ENCODE results near the gene FSTL1.

The FSTL1 gene

DNA sequence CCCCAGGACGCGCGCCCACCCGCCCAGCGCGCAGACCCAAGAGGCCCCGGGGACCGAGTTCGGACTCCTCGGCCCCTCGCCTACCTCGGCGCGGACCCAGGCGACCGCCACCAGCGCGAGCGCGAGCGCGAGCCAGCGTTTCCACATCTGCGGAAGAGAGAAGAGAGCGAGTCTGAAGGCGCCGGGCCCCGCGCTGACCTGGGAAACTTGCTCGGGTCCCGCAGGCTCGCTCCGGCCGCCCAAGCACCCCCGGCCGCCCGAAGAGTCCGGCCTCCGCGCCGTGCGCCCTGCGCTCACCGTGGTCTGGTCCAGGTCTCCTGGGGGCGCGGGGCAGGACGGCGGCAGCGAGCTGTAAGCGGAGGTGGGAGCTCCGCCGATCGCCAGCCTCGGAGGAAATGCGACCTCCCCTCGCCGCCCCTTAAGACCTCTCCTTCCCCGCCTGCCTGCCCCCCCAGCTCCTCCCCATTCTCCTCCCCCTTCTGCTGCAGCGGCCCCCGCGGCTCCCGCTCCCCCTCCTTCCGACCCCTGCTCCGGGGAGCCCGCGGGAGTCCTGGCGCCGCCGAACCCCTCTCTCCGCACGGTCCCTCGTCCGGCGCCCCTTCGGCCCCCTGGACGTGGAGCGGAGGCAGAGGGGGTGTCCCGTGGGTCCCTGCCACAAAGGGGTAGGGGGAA is at the start of gene FSTL1:
Gene FSTL1 (minus strand): TSS at position 393 of the 672 bp plus-strand sequence. CDS start 246 bp downstream, at position 147.
- peaks cover 13% of the 10 kb centered on the region for H3K4me1 Mint-ChIP-seq
- no peak within 1 kb of the TSS for H3K27ac Mint-ChIP-seq
- peaks cover 44% of the 10 kb centered on the region for H3K27me3 Mint-ChIP-seq

GRCh38 chr3:120498556-120499346 is 48.0 kb upstream of the FSTL1 start:
- no peaks in the 10 kb centered on the region for H3K4me1 Mint-ChIP-seq
- no peaks in the 10 kb centered on the region for H3K27me3 Mint-ChIP-seq
- H3K4me3 Mint-ChIP-seq: no peak overlapping the region
- ATAC-seq: no peak
- no peak overlapping the region for H3K27ac Mint-ChIP-seq
- no peaks in the 10 kb centered on the region for H3K36me3 Mint-ChIP-seq
- peaks cover 12% of the 10 kb centered on the region for H3K9me3 Mint-ChIP-seq

More for the DNA sequence above, at the start of gene FSTL1:
- ATAC-seq: peak; percentile 49
- Mint-ChIP-seq H3K4me3 (peak within 1 kb of the TSS; percentile 75), H3K36me3 (no peaks in the 10 kb centered on the region), H3K9me3 (peaks cover 3% of the 10 kb centered on the region)

DNA sequence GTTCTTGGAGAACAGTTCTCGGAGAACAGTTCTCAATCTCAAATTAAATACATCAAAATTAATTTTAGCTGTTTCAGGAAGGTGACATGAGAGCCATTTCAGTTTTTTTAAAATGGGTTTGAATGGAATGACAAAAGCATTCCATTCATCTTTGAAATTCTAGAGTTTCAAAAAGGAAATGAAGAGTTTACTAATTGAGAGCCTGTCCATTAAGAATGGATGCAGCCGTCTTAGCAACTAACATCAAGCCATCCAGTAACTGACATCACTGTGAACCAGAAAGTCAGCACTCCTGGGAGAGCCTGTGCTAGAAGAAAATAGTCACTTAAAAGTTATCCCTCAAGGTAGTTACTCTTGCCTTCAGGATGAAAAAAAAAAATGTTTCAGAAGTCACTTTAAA is 47.0 kb upstream of the FSTL1 start:
- ATAC-seq: no peak
- Mint-ChIP-seq H3K36me3 (no peaks in the 10 kb centered on the region), H3K9me3 (peaks cover 12% of the 10 kb centered on the region), H3K27me3 (no peaks in the 10 kb centered on the region), H3K4me1 (no peaks in the 10 kb centered on the region), H3K27ac (no peak overlapping the region), H3K4me3 (no peak overlapping the region)

DNA sequence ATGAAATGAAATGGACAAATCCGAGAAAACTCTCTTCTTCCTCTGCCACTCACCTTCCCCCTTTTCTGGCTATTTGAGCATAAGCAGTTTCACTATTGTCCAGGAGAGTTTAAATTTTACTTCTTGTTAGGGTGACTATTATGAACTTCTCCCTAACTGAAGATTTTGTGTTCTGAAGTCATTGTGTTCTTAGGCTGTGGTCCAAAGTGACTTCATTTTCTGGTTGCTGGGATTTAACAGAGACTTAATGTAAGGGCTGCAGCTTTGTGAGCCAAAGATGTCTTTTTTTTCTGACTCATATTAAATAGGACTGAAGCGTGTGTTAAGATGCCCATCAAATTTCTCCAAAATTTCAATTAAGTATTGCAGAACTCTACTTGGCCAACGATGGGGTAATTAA is 46.5 kb upstream of the FSTL1 start:
- ATAC-seq: no peak
- no peaks in the 10 kb centered on the region for H3K36me3 Mint-ChIP-seq
- no peaks in the 10 kb centered on the region for H3K27me3 Mint-ChIP-seq
- H3K4me3 Mint-ChIP-seq: no peak overlapping the region
- H3K9me3 Mint-ChIP-seq: peaks cover 12% of the 10 kb centered on the region
- H3K4me1 Mint-ChIP-seq: no peaks in the 10 kb centered on the region
- H3K27ac Mint-ChIP-seq: no peak overlapping the region

DNA sequence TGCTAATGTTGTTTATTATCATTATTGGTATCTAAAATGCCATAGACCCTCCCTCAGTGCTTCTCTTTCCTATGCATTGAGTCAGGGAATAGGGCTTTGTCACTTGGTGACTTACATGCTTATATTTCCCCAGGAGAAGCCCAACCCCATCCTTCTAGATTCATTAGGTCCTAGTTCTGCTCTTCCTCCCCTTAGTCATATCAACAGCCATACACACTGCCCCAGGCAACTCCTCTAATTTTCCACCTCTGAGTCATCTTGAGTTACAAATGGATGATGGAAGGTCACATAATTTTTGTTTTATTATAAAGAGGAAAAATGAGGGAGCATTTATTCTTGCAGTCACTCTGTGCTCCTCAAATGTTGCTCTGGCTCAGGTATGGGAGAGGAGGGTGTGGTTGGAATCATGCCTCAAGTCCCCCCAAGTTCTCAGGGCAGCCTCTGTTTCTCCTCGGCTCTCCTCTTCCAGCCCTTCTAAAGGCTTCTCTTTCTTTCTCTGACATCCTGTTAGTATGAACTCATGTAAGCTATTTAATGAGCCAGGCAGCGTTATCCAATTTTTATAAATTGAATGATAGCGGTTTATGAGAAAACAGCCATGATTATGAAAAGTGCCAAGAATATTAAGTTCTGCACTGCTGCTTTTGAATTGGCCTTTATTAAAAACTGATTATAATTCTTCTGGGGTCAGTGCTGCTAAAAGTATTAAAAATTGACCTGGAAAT is 45.6 kb upstream of the FSTL1 start:
- Mint-ChIP-seq H3K27me3 (peaks cover 6% of the 10 kb centered on the region), H3K9me3 (peaks cover 12% of the 10 kb centered on the region), H3K36me3 (no peaks in the 10 kb centered on the region), H3K4me1 (no peaks in the 10 kb centered on the region), H3K27ac (no peak overlapping the region), H3K4me3 (no peak overlapping the region)
- no peak for ATAC-seq

- Mint-ChIP-seq H3K4me1 (no peaks in the 10 kb centered on the region), H3K27ac (no peak overlapping the region), H3K4me3 (no peak overlapping the region), H3K36me3 (no peaks in the 10 kb centered on the region), H3K27me3 (peaks cover 13% of the 10 kb centered on the region), H3K9me3 (peaks cover 12% of the 10 kb centered on the region)
- no peak for ATAC-seq
Measured at GRCh38 chr3:120495809-120496208, 45.0 kb upstream of the FSTL1 start.

DNA sequence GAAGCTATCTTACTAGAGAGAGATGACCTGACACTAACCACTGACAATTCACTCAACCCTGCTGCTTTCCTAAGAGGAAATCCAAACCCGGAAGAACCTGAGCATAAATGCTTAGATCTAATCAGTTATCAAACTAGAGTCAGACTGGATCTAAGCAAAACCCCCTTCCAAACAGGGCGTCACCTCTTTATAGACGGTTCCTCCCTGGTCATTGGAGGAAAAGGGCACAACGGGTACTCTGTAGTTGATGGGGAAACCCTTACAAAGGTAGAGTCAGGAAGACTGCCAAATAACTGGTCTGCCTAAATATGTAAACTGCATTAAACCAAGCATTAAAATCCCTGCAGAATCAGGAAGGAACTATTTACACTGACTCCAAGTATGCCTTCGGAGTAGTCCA is 41.3 kb upstream of the FSTL1 start:
- no peaks in the 10 kb centered on the region for H3K36me3 Mint-ChIP-seq
- H3K27ac Mint-ChIP-seq: no peak overlapping the region
- no peak overlapping the region for H3K4me3 Mint-ChIP-seq
- ATAC-seq: no peak
- peaks cover 12% of the 10 kb centered on the region for H3K9me3 Mint-ChIP-seq
- no peaks in the 10 kb centered on the region for H3K4me1 Mint-ChIP-seq
- peaks cover 30% of the 10 kb centered on the region for H3K27me3 Mint-ChIP-seq

DNA sequence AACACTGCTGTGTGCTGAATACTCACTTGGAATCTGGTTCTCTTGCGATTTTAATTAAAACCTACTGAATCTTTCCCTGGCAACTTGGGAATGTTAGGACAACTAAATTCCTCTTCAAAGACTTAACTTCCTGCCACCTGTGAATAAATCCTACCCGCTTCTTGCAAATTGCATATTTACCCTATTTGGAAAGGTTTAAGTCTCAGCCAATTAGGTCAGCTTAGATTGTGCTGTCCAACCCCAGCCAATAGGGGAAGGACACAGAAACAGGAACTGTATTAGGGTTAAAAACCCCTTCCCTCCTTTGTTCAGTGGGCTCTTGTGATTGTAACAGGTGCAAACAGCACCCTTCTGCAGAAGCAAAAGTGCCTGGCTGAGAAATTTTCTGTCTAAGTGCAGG is 38.6 kb upstream of the FSTL1 start:
- no peak overlapping the region for H3K4me3 Mint-ChIP-seq
- ATAC-seq: no peak
- H3K9me3 Mint-ChIP-seq: peaks cover 3% of the 10 kb centered on the region
- no peaks in the 10 kb centered on the region for H3K4me1 Mint-ChIP-seq
- H3K27me3 Mint-ChIP-seq: peaks cover 40% of the 10 kb centered on the region
- H3K36me3 Mint-ChIP-seq: no peaks in the 10 kb centered on the region
- H3K27ac Mint-ChIP-seq: no peak overlapping the region

DNA sequence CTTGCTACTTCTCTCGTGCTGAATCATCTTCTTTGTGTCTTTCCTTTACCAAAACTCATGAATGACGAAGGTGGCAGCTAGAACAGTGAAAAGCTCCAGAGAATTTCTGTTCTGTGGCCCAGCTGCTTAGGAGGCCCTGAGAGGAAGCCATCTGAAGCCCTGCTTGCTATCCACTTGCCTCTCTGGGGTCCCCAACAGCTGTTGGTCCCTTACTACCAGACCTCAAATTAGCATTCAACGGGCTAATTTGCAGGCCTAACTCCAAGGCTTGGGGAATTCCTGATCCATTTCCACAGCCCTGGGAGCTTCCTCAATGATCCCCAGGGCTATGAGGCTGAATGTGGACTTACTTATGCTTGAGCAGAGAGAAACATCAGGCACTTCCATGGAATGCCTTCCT is 37.5 kb upstream of the FSTL1 start:
- Mint-ChIP-seq H3K4me3 (no peak overlapping the region), H3K27me3 (peaks cover 40% of the 10 kb centered on the region), H3K27ac (no peak overlapping the region), H3K4me1 (no peaks in the 10 kb centered on the region), H3K9me3 (no peaks in the 10 kb centered on the region), H3K36me3 (no peaks in the 10 kb centered on the region)
- no peak for ATAC-seq

GRCh38 chr3:120487191-120487650 is 36.4 kb upstream of the FSTL1 start:
- no peaks in the 10 kb centered on the region for H3K9me3 Mint-ChIP-seq
- no peaks in the 10 kb centered on the region for H3K4me1 Mint-ChIP-seq
- no peak for ATAC-seq
- H3K4me3 Mint-ChIP-seq: no peak overlapping the region
- no peak overlapping the region for H3K27ac Mint-ChIP-seq
- no peaks in the 10 kb centered on the region for H3K36me3 Mint-ChIP-seq
- H3K27me3 Mint-ChIP-seq: peaks cover 40% of the 10 kb centered on the region

DNA sequence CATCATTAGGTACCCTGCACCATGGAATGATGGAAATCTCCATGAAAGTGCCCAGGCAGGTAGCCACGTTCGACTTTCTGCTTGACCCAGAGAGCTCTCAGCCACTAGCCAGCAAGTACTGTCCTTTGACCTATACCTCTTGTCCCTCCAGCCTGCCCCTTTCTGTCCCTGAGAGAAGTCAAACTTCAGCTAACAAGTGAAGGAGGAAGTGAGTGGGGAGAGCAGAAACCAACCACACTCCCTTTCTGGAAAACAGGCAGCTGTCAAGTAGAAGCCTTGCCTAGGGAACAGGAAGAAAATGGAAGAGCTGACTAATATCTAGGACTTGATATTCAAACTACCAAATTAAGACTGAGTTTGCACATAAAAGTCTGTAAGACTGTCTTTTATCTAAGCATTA is 30.3 kb upstream of the FSTL1 start:
- Mint-ChIP-seq H3K4me3 (no peak overlapping the region), H3K9me3 (no peaks in the 10 kb centered on the region), H3K27ac (no peak overlapping the region), H3K4me1 (no peaks in the 10 kb centered on the region), H3K27me3 (peaks cover 10% of the 10 kb centered on the region), H3K36me3 (no peaks in the 10 kb centered on the region)
- no peak for ATAC-seq

DNA sequence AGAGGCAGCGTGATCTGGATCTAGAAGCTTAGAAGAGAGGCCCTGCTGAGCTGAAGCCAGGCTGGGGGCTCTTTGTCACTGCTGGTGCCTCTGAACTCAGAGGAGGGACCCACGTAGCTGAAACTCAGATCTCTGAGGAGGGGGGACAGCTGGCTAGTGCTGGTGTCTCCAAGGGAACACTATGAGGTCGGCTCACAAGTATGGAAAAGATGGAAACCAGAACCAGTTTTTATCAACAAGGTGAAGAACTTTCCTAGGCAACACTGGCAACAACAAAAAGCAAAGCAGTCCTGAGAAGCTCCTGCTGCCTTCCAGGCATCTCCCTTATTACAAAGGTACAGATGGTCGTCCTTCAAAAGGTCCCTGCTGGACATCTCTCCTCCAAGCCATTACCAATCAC is 27.0 kb upstream of the FSTL1 start:
- Mint-ChIP-seq H3K36me3 (no peaks in the 10 kb centered on the region), H3K4me3 (no peak overlapping the region), H3K27ac (no peak overlapping the region), H3K27me3 (peaks cover 31% of the 10 kb centered on the region), H3K9me3 (no peaks in the 10 kb centered on the region), H3K4me1 (no peaks in the 10 kb centered on the region)
- ATAC-seq: no peak

DNA sequence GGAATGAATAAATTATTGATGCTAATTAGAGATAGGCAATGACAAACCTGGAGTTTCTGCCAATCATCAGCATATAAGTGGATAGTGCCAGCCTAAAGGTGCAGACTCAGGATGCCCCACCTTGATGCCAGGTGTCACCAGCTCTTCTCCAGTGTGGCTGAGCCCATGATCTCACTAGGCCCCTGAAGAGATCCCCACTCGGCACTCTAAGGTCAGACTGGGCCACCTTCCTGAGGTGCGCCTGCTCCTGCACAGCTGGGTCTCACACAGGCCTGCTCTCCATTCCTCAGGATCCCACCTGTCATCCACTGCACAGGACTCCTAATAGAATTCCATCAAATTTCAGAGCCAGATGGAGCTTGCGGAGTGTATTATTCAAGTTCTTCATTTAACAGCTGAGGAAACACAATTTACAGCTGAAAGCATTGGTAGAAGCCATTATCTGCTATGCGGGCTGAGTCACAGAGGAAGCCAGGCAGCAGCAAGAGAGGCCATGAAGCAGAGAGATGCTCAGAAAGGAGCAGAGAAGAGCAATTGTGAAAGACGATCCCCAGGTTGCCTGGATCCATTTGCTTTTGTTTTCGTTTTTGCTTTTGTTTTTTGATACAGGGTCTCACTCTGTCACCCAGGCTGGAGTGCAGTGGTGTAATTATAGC is 25.1 kb upstream of the FSTL1 start:
- H3K27me3 Mint-ChIP-seq: peaks cover 40% of the 10 kb centered on the region
- H3K27ac Mint-ChIP-seq: no peak overlapping the region
- H3K36me3 Mint-ChIP-seq: no peaks in the 10 kb centered on the region
- ATAC-seq: no peak
- H3K4me1 Mint-ChIP-seq: no peaks in the 10 kb centered on the region
- no peak overlapping the region for H3K4me3 Mint-ChIP-seq
- H3K9me3 Mint-ChIP-seq: no peaks in the 10 kb centered on the region

DNA sequence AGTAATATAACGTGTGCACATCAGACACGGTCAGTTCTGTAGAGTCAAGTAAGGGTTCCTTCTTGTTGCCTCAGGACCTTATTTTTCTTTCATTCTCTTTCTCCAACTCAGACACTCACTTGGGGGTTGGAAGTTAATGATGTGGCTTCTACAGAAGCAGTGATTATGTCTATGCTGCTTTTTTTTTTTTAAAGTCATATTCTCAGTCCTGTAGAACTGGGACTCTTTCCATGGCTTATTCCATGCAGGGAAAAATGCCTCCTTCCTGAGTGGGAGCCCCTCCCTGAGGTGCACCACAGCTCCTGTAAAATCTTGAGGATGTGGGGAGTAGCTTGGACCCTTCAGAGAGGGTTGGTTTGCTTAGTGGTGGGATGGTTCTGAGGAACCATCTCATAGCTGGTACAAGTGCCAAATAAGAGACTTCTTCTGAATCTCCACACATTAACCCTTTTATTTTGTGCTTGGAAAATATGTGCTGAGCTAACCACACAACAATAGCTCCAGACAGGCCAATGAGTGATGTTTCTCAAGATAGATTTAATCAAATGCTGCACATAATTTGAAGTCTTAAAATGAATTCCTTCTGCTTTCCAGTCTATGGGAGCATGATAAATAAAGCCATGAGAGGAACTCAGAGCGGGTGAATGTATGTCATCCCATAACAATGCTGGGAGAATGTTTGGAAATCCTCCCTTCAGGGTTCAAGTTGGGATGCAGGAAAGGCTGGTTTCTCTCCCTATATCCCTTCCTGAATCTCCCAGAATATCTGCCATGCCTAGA is 23.3 kb upstream of the FSTL1 start:
- ATAC-seq: no peak
- Mint-ChIP-seq H3K27me3 (peaks cover 40% of the 10 kb centered on the region), H3K9me3 (no peaks in the 10 kb centered on the region), H3K4me3 (no peak overlapping the region), H3K27ac (no peak overlapping the region), H3K4me1 (no peaks in the 10 kb centered on the region), H3K36me3 (no peaks in the 10 kb centered on the region)

Measured in stimulated activated memory B cell treated with anti-CD40 and anti-IgM and Interleukin-4, amounts not matched to agents 10 μg/mL and 1 μg/mL and 100 μg/mL, for 72 hours (primary cell).